Adrenal gland (tissue), 19 donors: ENCODE measurements around the gene HIPK2. TPM values are rescaled to one million over a fixed set of nuclear protein-coding genes. Genes with fewer than 3 reads are reported as not detected.

Experiments used
- DNase-seq, 7 donors: peaks; one replicate each; pipeline ENCODE4 v3.0.0-alpha.2; 2019 to 2020
- H3K27ac ChIP-seq, 5 donors: fragments of 200-600 bp; sonication (generic) in 4 of 5; 1 replicate in 3 of 5; 2 replicates in 2 of 5; pipeline versions ENCODE4 v1.5.1 to v1.8.0; 2016 to 2020; ENCODE audit warnings: mild to moderate bottlenecking in 1 of 5
- H3K27me3 ChIP-seq: fragments of 200-600 bp; 2 replicates; pipeline ENCODE4 v1.8.0; 2021
- H3K36me3 ChIP-seq, 2 donors: fragments of 200-600 bp; replicated peaks in 1 of 2; 1 replicate in 1 of 2; 2 replicates in 1 of 2; pipeline versions ENCODE4 v1.5.1 to v1.8.0; 2018 to 2022
- H3K4me1 ChIP-seq, 2 donors: fragments of 200-600 bp; replicated peaks in 1 of 2; 1 replicate in 1 of 2; 2 replicates in 1 of 2; pipeline versions ENCODE4 v1.5.1 to v1.8.0; 2018 to 2021
- H3K4me3 ChIP-seq, 4 donors: fragments of 200-600 bp; sonication (generic) in 3 of 4; one replicate each; pipeline ENCODE4 v1.5.1; 2016 to 2018
- H3K9me3 ChIP-seq, 3 donors: fragments of 200-600 bp; sonication (generic) in 1 of 3; replicated peaks in 1 of 3; 1 replicate in 2 of 3; 2 replicates in 1 of 3; pipeline versions ENCODE4 v1.5.1 to v1.8.0; 2016 to 2021
- POLR2A ChIP-seq, 2 donors: fragments of 450-650 bp; IDR thresholded peaks; one replicate each; pipeline ENCODE4 v1.6.1; 2017; ENCODE audit warnings: antibody characterized with exemption in 2 of 2, mild to moderate bottlenecking in 2 of 2, moderate library complexity in 1 of 2
- WGBS, 4 donors: extraction: QIAGEN DNeasy Blood & Tissue Kit in 2 of 4; methylation state at CpG; one replicate each; pipeline versions ENCODE4 v1.1.5 to v1.1.7; 2013 to 2017; 5-methylcytosine and 5-hydroxymethylcytosine counted together
- intact Hi-C, 2 donors: fragments of 100-400 bp; cut with DNase I; formaldehyde crosslinking; loops; one replicate each; pipeline versions ENCODE4 v1.14.1 to v1.15.0; 2022 to 2023
- long read RNA-seq, 10 donors: library from polyadenylated mRNA in 3 of 10; unstranded in 2 of 10; stranded (forward) in 1 of 10; transcript quantifications; one replicate each; pipeline ENCODE4 v2.0.0 and lab custom pipeline, GENCODE V29; 2021 to 2026
- polyA plus RNA-seq, 3 donors: library from polyadenylated mRNA; stranded (reverse); fragments of 200-250 nt in 2 of 3; fragments of 350-450 nt in 1 of 3; fragmentation: Illumina TruSeq in 1 of 3; extraction: RNeasy Lipid Tissue Mini Kit (QIAGEN cat#74804) in 1 of 3; gene quantifications; one replicate each; pipeline ENCODE4 v1.2.3, GENCODE V29; 2013 to 2014
- total RNA-seq, 9 donors: library from RNA; depleted of rRNA in 4 of 9; stranded (reverse); fragments of >200 nt in 4 of 9; fragments of 120-200 nt in 1 of 9; fragmentation: NEBNext Ultra II Directional in 1 of 9; extraction: Animal tissue kit (Norgen Biotek cat#: 25700) in 1 of 9; gene quantifications; one replicate each; pipeline versions ENCODE4 v1.1.0 to v1.2.4, GENCODE V29; 2013 to 2023
- TF ChIP-seq, protein P1 (sequence below), 6 experiments: fragments of 450-650 bp in 4 of 6; fragments of 200-600 bp in 2 of 6; sonication (generic) in 1 of 6; IDR thresholded peaks; 1 replicate in 5 of 6; 2 replicates in 1 of 6; pipeline versions ENCODE4 v1.5.1 to v1.8.0; 2016 to 2021; ENCODE audit warnings: antibody characterized with exemption in 6 of 6, mild to moderate bottlenecking in 2 of 6, moderate library complexity in 1 of 6
- donor health status: healthy with polysubstance abuse.
- donor health status: Bipolar disorder and iron deficiency.
- donor health status: DM: yes; HTN: yes; CAD: no.
- donor health status: DM: no; HTN: no; CAD: no.
- donor health status: DM: no; HTN: no; CAD: no.
- donor health status: DM: yes; HTN: yes; CAD: no.

HIPK2 gene
- total RNA-seq (10 to 100 TPM; 10.3 to 82.4 (median 55.2) TPM), polyA plus RNA-seq (10 to 100 TPM in 2 of 3 donors, 1 to 10 TPM in 1; 4.7 to 20.8 (median 14.7) TPM)
- long read RNA-seq, donor 1 = 0 reads
- long read RNA-seq, donor 2 = 0 reads
- long read RNA-seq, donor 3 = 0 reads
- long read RNA-seq, donor 4, partial matches to known transcripts = 1 of 15 reads
- long read RNA-seq, donor 4, other reads (novel, unspliced or antisense) = 14 of 15 reads
- long read RNA-seq, donor 5, partial matches to known transcripts = 1 of 27 reads
- long read RNA-seq, donor 5, other reads (novel, unspliced or antisense) = 26 of 27 reads
- long read RNA-seq, donor 6, partial matches to known transcripts = 2 of 14 reads
- long read RNA-seq, donor 6, other reads (novel, unspliced or antisense) = 12 of 14 reads
- long read RNA-seq, donor 7 = 0 reads
- long read RNA-seq, donor 8 = 0 reads
- long read RNA-seq, donor 9 = 0 reads
- long read RNA-seq, donor 10 = 0 reads

DNA sequence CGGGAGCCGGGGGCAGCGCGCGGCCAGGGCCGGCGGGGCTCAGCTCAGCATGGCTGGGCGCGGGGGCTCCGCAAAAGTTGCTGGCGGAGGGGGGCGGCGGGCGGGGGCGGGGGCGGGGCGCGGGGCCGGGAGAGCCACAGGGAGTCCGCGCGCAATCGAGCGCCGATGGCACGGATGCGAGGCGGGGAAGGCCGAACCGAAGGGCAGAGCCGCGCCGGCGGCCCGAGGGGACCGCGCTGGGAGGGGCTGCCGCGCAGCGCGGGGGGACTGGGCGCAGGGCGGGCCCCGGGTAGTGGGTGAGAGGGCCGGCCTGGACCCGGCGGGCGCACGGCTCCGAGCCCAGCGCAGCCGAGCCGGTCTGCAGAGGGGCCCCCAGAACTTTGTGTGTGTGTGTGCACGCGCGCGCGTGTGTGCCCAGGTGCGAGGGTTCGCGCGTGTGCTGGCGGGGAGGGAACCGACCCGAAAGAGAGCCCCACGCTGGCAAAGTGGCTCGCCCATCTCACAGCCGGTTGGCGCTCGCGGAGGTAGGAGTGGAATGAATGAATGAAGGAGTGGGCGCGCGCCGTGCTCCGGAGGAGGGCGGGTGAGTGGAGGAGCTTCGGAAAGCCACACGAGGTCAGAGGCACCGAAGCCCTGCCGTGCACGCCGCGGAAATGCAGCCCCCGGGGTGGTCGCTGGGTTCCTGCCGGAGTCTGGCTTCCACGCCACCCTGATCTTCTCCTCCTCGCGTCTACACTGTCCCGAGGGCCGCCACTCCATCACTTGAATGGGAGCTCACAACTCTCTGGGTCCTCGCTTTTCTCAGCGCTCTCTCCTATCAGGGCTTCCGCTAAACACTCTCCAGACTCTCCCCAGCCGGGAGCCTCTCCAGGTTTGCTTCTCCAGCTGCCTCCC, at the start of gene HIPK2:
Gene HIPK2 (minus strand): TSS at position 51 of the 894 bp plus-strand sequence. CDS start 375 bp downstream, outside the sequence.
- Histone ChIP-seq H3K27ac (peak within 1 kb of the TSS; percentile 11 to 98 (median 89)), H3K4me1 (peaks cover 18 to 23% of the 10 kb centered on the region in 2 donors), H3K9me3 (no peaks in the 10 kb centered on the region), H3K27me3 (no peaks in the 10 kb centered on the region), H3K4me3 (peak within 1 kb of the TSS in 3 of 4 donors; percentile 35 to 95 (median 88)), H3K36me3 (no peaks in the 10 kb centered on the region)
- intact Hi-C loops = loop anchor here (5.0 to 10.0 kb wide), 2 partner anchors 123 to 224 kb away; no protein-coding TSS in a partner anchor
- 0 to 1% (median 1%) methylated on average over 26 to 96 of the region's 96 CpGs for WGBS, 4 donors
- TF ChIP-seq, protein P1, sequence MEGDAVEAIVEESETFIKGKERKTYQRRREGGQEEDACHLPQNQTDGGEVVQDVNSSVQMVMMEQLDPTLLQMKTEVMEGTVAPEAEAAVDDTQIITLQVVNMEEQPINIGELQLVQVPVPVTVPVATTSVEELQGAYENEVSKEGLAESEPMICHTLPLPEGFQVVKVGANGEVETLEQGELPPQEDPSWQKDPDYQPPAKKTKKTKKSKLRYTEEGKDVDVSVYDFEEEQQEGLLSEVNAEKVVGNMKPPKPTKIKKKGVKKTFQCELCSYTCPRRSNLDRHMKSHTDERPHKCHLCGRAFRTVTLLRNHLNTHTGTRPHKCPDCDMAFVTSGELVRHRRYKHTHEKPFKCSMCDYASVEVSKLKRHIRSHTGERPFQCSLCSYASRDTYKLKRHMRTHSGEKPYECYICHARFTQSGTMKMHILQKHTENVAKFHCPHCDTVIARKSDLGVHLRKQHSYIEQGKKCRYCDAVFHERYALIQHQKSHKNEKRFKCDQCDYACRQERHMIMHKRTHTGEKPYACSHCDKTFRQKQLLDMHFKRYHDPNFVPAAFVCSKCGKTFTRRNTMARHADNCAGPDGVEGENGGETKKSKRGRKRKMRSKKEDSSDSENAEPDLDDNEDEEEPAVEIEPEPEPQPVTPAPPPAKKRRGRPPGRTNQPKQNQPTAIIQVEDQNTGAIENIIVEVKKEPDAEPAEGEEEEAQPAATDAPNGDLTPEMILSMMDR (IDR thresholded peaks at IDR 0.05) = no peak
- no peak for TF ChIP-seq POLR2A (IDR thresholded peaks at IDR 0.05)
- peak; percentile 75 to 83 (median 79) for DNase-seq

DNA sequence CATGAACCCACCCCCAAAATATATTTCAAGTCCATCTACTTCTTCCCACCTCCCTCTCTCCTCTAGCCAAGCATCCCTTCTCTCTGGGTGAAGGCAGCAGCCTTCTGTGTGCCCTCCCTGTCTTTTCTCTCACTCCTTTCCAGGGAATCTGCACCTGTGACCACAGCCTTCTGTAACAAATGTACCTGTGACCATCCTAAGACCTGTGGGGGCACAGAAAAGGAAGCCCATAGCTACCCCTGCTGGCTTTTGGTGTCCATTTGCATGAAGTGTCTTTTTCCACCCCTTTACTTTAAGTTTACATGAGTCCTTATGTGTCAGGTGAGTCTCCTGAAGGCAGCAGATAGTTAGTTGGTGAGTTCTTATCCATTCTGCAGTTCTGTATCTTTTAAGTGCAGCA, 49.2 kb upstream of the HIPK2 start:
- no peak for DNase-seq
- no peaks in the 10 kb centered on the region for H3K9me3 ChIP-seq
- no peaks in the 10 kb centered on the region for H3K36me3 ChIP-seq
- TF ChIP-seq, protein P1 (IDR thresholded peaks at IDR 0.05) = peak in 1 of 6 experiments; percentile 12
- no peak for TF ChIP-seq POLR2A (IDR thresholded peaks at IDR 0.05)
- H3K27me3 ChIP-seq = no peaks in the 10 kb centered on the region
- intact Hi-C loops = no loop called here
- H3K27ac ChIP-seq = no peak overlapping the region
- no peaks in the 10 kb centered on the region for H3K4me1 ChIP-seq
- no peak overlapping the region for H3K4me3 ChIP-seq

DNA sequence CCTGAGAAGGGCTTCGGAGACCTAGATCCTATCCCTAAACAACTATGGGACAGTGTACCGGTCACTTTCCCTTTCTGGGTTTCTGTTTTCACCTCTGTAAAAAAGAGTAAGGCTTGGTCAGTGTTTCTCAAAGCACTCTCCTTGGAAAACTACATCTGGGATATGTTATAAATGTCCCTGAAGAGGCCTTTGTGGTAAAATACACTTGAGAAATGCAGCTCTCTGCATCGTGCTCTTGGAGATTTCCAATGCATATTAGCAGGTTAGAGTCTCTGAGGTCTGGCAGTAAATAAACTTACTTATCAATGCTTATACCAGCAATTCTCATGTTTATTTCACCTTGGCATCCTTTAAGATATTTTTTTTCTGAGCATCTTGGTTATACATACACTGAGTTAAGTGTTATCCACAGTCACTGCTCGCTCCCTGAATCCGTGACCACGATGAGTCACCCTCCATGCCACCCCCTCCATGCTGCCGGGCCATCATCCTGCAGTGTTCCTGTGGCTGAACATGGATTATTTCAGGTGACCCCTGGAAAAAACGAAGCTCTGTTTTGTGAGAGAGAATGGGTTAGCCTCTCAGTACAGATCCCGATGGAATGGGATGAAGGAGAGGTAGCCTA, 48.0 kb upstream of the HIPK2 start:
- intact Hi-C loops = no loop called here
- no peaks in the 10 kb centered on the region for H3K27me3 ChIP-seq
- no peak overlapping the region for H3K27ac ChIP-seq
- H3K4me3 ChIP-seq = no peak overlapping the region
- no peak for DNase-seq
- H3K9me3 ChIP-seq = no peaks in the 10 kb centered on the region
- H3K36me3 ChIP-seq = no peaks in the 10 kb centered on the region
- H3K4me1 ChIP-seq = no peaks in the 10 kb centered on the region
- no peak for TF ChIP-seq POLR2A (IDR thresholded peaks at IDR 0.05)
- TF ChIP-seq, protein P1 (IDR thresholded peaks at IDR 0.05) = no peak
- 56 to 69% (median 61%) methylated on average over 9 of the region's 9 CpGs for WGBS, 4 donors
